ENCODE results near the gene DLG1.

GRCh38 chr3:197312431-197312830, 14.0 kb upstream of the DLG1 start:
- TF ChIP-seq CTCF (IDR thresholded peaks at IDR 0.05): no peak
- TF ChIP-seq POLR2A (IDR thresholded peaks at IDR 0.05): no peak
